Peyer's patch (tissue), 4 donors: Measurements from ENCODE around the gene ACBD6. TPM values are rescaled to one million over a fixed set of nuclear protein-coding genes. Genes with fewer than 3 reads are reported as not detected.

Experiments used
- DNase-seq, 3 donors: peaks; one replicate each; pipeline ENCODE4 v3.0.0-alpha.2; 2017 to 2019
- H3K27ac ChIP-seq, 4 donors: fragments of 200-600 bp; sonication (generic); one replicate each; pipeline ENCODE4 v1.5.1; 2016 to 2019
- H3K27me3 ChIP-seq, 2 donors: fragments of 200-600 bp; sonication (generic); one replicate each; pipeline ENCODE4 v1.5.1; 2019
- H3K36me3 ChIP-seq, 3 donors: fragments of 200-600 bp; sonication (generic); one replicate each; pipeline ENCODE4 v1.5.1; 2016 to 2019
- H3K4me1 ChIP-seq, 4 donors: fragments of 200-600 bp; sonication (generic); one replicate each; pipeline ENCODE4 v1.5.1; 2016 to 2019
- H3K4me3 ChIP-seq, 4 donors: fragments of 200-600 bp; sonication (generic); 1 replicate in 3 of 4; 2 replicates in 1 of 4; pipeline ENCODE4 v1.5.1; 2016 to 2019; ENCODE audit warnings: mild to moderate bottlenecking in 1 of 4
- H3K9me3 ChIP-seq, 4 donors: fragments of 200-600 bp; sonication (generic); one replicate each; pipeline ENCODE4 v1.5.1; 2016 to 2019; ENCODE audit warnings: mild to moderate bottlenecking in 1 of 4
- CTCF ChIP-seq, 6 experiments: fragments of 450-650 bp in 4 of 6; fragments of 200-600 bp in 2 of 6; sonication (generic) in 1 of 6; IDR thresholded peaks; one replicate each; pipeline ENCODE4 v1.5.1; 2017 to 2019; ENCODE audit warnings: antibody characterized with exemption in 6 of 6, mild to moderate bottlenecking in 3 of 6, moderate library complexity in 1 of 6
- POLR2A ChIP-seq, 2 donors: fragments of 450-650 bp; IDR thresholded peaks; one replicate each; pipeline ENCODE4 v1.5.1; 2017; ENCODE audit warnings: antibody characterized with exemption in 2 of 2, mild to moderate bottlenecking in 2 of 2, moderate library complexity in 2 of 2
- total RNA-seq, 4 donors: library from RNA; depleted of rRNA; stranded (reverse); fragments of >200 nt; gene quantifications; one replicate each; pipeline ENCODE4 v1.1.0, GENCODE V29; 2016

ACBD6 gene
- total RNA-seq, 4 donors from 2014 or later: 32.2 to 56.1 (median 32.7) TPM

DNA sequence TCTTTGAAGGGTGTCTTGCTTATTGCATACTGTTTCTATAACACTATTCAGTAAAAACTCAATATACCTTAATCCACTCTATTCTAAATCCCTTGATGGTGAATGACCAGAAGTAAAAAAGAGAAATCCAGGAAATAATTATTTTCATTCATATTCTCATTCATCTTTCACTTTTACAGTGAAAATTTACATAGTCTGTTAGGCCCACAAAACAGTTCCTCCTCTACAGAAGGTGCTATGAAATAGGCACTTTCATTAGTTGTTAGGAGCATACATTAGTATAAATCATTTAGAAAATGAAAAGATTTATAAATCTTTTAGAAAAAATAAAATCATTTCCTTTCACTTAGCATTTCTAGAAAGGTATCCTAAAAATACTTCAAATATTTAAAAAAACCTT is 157.2 kb downstream of the ACBD6 start:
- H3K4me1 ChIP-seq: no peaks in the 10 kb centered on the region
- TF ChIP-seq POLR2A (IDR thresholded peaks at IDR 0.05) (no peak), CTCF (IDR thresholded peaks at IDR 0.05) (no peak)
- no peak overlapping the region for H3K27ac ChIP-seq
- H3K36me3 ChIP-seq: no peaks in the 10 kb centered on the region
- H3K27me3 ChIP-seq: no peaks in the 10 kb centered on the region
- no peak overlapping the region for H3K4me3 ChIP-seq
- H3K9me3 ChIP-seq: no peaks in the 10 kb centered on the region
- no peak for DNase-seq

- TF ChIP-seq CTCF (IDR thresholded peaks at IDR 0.05) (no peak), POLR2A (IDR thresholded peaks at IDR 0.05) (no peak)
- Histone ChIP-seq H3K9me3 (no peaks in the 10 kb centered on the region), H3K4me3 (no peak overlapping the region), H3K27me3 (no peaks in the 10 kb centered on the region), H3K36me3 (no peaks in the 10 kb centered on the region), H3K27ac (no peak overlapping the region), H3K4me1 (no peaks in the 10 kb centered on the region)
- peak in 1 of 3 donors; percentile 55 for DNase-seq
Observed at GRCh38 chr1:180343921-180344769, 158.2 kb downstream of the ACBD6 start.

DNA sequence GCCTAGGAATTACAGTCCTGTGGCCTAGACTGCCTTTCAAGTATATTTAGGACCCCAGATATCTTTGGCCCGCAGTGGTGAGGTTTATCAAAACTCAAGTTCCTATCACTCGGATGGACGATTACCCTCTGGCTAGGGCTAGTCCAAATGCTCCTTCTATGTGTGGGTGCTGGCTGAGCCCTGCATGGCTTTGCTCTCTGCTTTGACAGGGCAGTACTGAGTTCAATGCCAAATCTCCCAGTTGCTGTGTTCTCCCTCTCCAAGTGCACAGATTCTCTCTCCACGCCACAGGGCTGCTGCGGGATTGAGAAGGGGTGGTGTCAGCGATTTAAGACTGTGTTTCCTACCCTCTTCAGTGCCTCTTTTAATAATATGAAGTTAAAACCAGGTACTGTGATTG is 175.3 kb downstream of the ACBD6 start:
- Histone ChIP-seq H3K27ac (no peak overlapping the region), H3K36me3 (no peaks in the 10 kb centered on the region), H3K9me3 (no peaks in the 10 kb centered on the region), H3K4me3 (no peak overlapping the region), H3K4me1 (no peaks in the 10 kb centered on the region), H3K27me3 (no peaks in the 10 kb centered on the region)
- TF ChIP-seq POLR2A (IDR thresholded peaks at IDR 0.05): no peak
- no peak for TF ChIP-seq CTCF (IDR thresholded peaks at IDR 0.05)
- no peak for DNase-seq

DNA sequence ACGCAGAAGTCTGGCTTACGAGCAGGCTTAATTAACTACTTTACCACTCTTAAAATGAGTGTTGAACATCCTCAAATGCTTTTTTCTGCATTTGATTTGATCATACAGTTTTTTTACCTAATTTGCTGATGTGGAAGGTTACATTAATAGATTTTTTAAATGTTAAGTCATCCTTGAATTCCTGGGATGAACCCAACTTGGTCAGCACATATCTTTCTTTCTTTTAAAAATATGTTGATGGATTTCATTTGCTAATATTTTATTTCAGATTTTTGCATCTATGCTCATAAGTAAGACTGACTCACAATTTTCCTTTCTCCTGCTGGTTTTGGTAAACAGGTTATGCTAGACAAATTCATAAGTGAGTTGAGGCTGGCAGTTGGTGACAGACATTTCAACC is 189.5 kb downstream of the ACBD6 start:
- TF ChIP-seq CTCF (IDR thresholded peaks at IDR 0.05) (no peak), POLR2A (IDR thresholded peaks at IDR 0.05) (no peak)
- Histone ChIP-seq H3K27me3 (no peaks in the 10 kb centered on the region), H3K9me3 (no peaks in the 10 kb centered on the region), H3K4me1 (no peaks in the 10 kb centered on the region), H3K27ac (no peak overlapping the region), H3K4me3 (no peak overlapping the region), H3K36me3 (no peaks in the 10 kb centered on the region)
- DNase-seq: no peak

- H3K27ac ChIP-seq: no peak overlapping the region
- H3K4me3 ChIP-seq: no peak overlapping the region
- TF ChIP-seq CTCF (IDR thresholded peaks at IDR 0.05) (no peak), POLR2A (IDR thresholded peaks at IDR 0.05) (no peak)
- H3K36me3 ChIP-seq: no peaks in the 10 kb centered on the region
- no peak for DNase-seq
- H3K4me1 ChIP-seq: no peaks in the 10 kb centered on the region
- H3K27me3 ChIP-seq: no peaks in the 10 kb centered on the region
- H3K9me3 ChIP-seq: no peaks in the 10 kb centered on the region
Observed at GRCh38 chr1:180311011-180311730, 191.2 kb downstream of the ACBD6 start.
